ENCODE measurements around the gene JUNB.

JUNB gene

DNA sequence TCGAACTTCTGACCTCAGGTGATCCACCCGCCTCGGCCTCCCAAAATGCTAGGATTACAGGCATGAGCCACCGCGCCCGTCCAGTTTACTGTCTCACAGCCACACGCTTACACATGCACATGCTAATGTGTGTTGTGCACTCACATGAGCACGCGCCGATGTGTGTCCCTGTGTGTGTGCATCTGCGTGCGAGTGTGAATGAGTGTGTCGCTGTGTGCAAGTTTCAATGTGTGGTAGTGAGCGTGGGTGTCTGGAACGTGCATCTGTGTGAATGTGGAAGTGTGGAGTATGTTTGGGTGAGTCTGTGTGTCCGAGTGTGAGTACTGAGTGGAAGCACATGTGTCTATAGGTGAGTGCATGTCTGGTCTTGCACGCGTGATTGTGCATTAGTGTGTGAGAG lies 51.2 kb downstream of the JUNB start:
- DNase-seq (ENCODE audit: low read depth): no peak
